ENCODE results near the gene CATSPERD.

DNA sequence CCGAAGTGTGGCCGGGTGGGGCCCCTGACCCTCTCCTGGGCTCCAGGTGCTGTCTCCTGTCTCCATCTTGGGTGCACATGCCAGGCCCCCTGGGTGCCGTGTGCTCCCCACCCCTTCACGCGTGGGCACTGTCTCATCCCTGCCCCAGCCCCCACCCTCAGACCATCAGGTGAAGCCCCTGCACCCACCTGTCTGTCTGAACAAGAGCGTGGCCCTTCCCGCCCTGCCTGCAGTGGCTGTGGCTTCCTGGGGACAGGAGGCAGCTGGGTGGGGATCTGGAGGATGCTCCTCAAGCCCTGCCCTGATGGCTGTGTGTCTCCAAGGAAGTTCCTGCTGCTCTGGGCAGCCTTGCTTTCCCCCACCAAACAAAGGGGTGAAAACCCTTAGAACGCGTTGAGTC, 61.9 kb downstream of the CATSPERD start:
- TF ChIP-seq, protein P1, sequence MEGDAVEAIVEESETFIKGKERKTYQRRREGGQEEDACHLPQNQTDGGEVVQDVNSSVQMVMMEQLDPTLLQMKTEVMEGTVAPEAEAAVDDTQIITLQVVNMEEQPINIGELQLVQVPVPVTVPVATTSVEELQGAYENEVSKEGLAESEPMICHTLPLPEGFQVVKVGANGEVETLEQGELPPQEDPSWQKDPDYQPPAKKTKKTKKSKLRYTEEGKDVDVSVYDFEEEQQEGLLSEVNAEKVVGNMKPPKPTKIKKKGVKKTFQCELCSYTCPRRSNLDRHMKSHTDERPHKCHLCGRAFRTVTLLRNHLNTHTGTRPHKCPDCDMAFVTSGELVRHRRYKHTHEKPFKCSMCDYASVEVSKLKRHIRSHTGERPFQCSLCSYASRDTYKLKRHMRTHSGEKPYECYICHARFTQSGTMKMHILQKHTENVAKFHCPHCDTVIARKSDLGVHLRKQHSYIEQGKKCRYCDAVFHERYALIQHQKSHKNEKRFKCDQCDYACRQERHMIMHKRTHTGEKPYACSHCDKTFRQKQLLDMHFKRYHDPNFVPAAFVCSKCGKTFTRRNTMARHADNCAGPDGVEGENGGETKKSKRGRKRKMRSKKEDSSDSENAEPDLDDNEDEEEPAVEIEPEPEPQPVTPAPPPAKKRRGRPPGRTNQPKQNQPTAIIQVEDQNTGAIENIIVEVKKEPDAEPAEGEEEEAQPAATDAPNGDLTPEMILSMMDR (IDR thresholded peaks at IDR 0.05): no peak
- TF ChIP-seq POLR2A (IDR thresholded peaks at IDR 0.05): no peak
